WTC11 (cell line): ENCODE results near the gene PKNOX1. TPM values are rescaled to one million over a fixed set of nuclear protein-coding genes. Genes with fewer than 3 reads are reported as not detected.

Source experiments
- ATAC-seq: fragments of 200-7000 bp; cut with Tn5 transposase; 2 replicates; pipeline ENCODE4 v1.10.0; 2021; ENCODE audit warnings: mild to moderate bottlenecking, moderate library complexity
- CTCF ChIA-PET: fragments of 300-600 bp; sonication (Branson Sonifier 250); formaldehyde crosslinking; loops from one replicate; lab custom pipeline; 2021; ENCODE audit warnings: antibody characterized with exemption; lab: Charles Lee
- POLR2A ChIA-PET: fragments of 350-600 bp; sonication (Branson Sonifier 250); formaldehyde crosslinking; loops from one replicate; lab custom pipeline; 2021; ENCODE audit warnings: antibody characterized with exemption; lab: Charles Lee
- DNase-seq: peaks from one replicate; pipeline ENCODE4 v3.0.0; 2021; ENCODE audit warnings: low spot score
- H3K27ac Mint-ChIP-seq: 2 replicates; pipeline ENCODE4 v1.8.0; 2021; ENCODE audit warnings: mixed read lengths
- H3K27me3 Mint-ChIP-seq: 2 replicates; pipeline ENCODE4 v1.8.0; 2021; ENCODE audit warnings: low read depth, mild to moderate bottlenecking, moderate library complexity, mixed read lengths
- H3K36me3 Mint-ChIP-seq: 2 replicates; pipeline ENCODE4 v1.8.0; 2021; ENCODE audit warnings: mixed read lengths
- H3K4me1 Mint-ChIP-seq: 2 replicates; pipeline ENCODE4 v1.8.0; 2022; ENCODE audit warnings: mixed read lengths
- H3K4me3 Mint-ChIP-seq: 2 replicates; pipeline ENCODE4 v1.8.0; 2021; ENCODE audit warnings: mild to moderate bottlenecking, moderate library complexity, mixed read lengths
- H3K9me3 Mint-ChIP-seq: 2 replicates; pipeline ENCODE4 v1.8.0; 2021; ENCODE audit warnings: mixed read lengths
- AFF4 ChIP-seq: sonication (generic); formaldehyde crosslinking; IDR thresholded peaks from 2 replicates; pipeline ENCODE4 v1.8.1; 2023; ENCODE audit warnings: mild to moderate bottlenecking, missing genetic modification reagents, borderline replicate concordance
- ATF3 ChIP-seq: sonication (generic); formaldehyde crosslinking; conservative IDR thresholded peaks from 2 replicates; pipeline ENCODE4 v1.8.1; 2022; ENCODE audit warnings: mild to moderate bottlenecking, missing genetic modification reagents
- ATF6 ChIP-seq: sonication (generic); formaldehyde crosslinking; IDR thresholded peaks from 2 replicates; pipeline ENCODE4 v1.8.1; 2023; ENCODE audit warnings: mild to moderate bottlenecking, missing genetic modification reagents
- FOXP1 ChIP-seq: sonication (generic); formaldehyde crosslinking; IDR thresholded peaks from 2 replicates; pipeline ENCODE4 v1.8.0; 2022; ENCODE audit warnings: missing genetic modification reagents, mild to moderate bottlenecking, moderate library complexity, borderline replicate concordance
- HMGA2 ChIP-seq: fragments of 250-450 bp; sonication (Bioruptor Pico); IDR thresholded peaks from 2 replicates; pipeline ENCODE4 v1.4.0; 2021; ENCODE audit warnings: mild to moderate bottlenecking, moderate library complexity
- JAZF1 ChIP-seq: fragments of 250-450 bp; sonication (Bioruptor Pico); IDR thresholded peaks from 2 replicates; pipeline ENCODE4 v1.9.0; 2021; ENCODE audit warnings: moderate library complexity, mild to moderate bottlenecking, inconsistent platforms
- NFATC4 ChIP-seq: fragments of 250-450 bp; sonication (Bioruptor Pico); IDR thresholded peaks from 2 replicates; pipeline ENCODE4 v1.9.0; 2021; ENCODE audit warnings: mild to moderate bottlenecking
- NFYB ChIP-seq: sonication (generic); formaldehyde crosslinking; conservative IDR thresholded peaks from 2 replicates; pipeline ENCODE4 v1.8.0; 2022; ENCODE audit warnings: low read depth, missing genetic modification reagents
- PRRX2 ChIP-seq: fragments of 250-450 bp; sonication (Bioruptor Pico); IDR thresholded peaks from 2 replicates; pipeline ENCODE4 v1.8.0; 2021; ENCODE audit warnings: mild to moderate bottlenecking
- RORB ChIP-seq: fragments of 250-450 bp; sonication (Bioruptor Pico); IDR thresholded peaks from 2 replicates; pipeline ENCODE4 v1.9.0; 2021; ENCODE audit warnings: mild to moderate bottlenecking
- SOX15 ChIP-seq: fragments of 250-450 bp; sonication (Bioruptor Pico); IDR thresholded peaks from 2 replicates; pipeline ENCODE4 v1.9.0; 2021; ENCODE audit warnings: mild to moderate bottlenecking
- SP1 ChIP-seq: sonication (generic); formaldehyde crosslinking; conservative IDR thresholded peaks from 2 replicates; pipeline ENCODE4 v1.8.1; 2022; ENCODE audit warnings: missing genetic modification reagents
- STAT6 ChIP-seq: sonication (generic); formaldehyde crosslinking; conservative IDR thresholded peaks from 2 replicates; pipeline ENCODE4 v1.8.1; 2023; ENCODE audit warnings: mild to moderate bottlenecking, low read depth, missing genetic modification reagents, moderate library complexity
- ZNF219 ChIP-seq: sonication (generic); formaldehyde crosslinking; IDR thresholded peaks from 2 replicates; pipeline ENCODE4 v1.8.0; 2023; ENCODE audit warnings: missing genetic modification reagents, mild to moderate bottlenecking, borderline replicate concordance
- ZNF671 ChIP-seq: fragments of 250-450 bp; sonication (Bioruptor Pico); IDR thresholded peaks from 2 replicates; pipeline ENCODE4 v1.8.0; 2021; ENCODE audit warnings: mild to moderate bottlenecking
- ZSCAN18 ChIP-seq: fragments of 250-450 bp; sonication (Bioruptor Pico); IDR thresholded peaks from 2 replicates; pipeline ENCODE4 v2.1.2; 2022; ENCODE audit warnings: mild to moderate bottlenecking, moderate library complexity
- total RNA-seq: library from RNA; stranded (reverse); gene quantifications from 3 replicates; pipeline ENCODE4 v1.2.3, GENCODE V29; 2021
- TF ChIP-seq, protein P1 (sequence below): sonication (generic); formaldehyde crosslinking; IDR thresholded peaks from 2 replicates; pipeline ENCODE4 v1.8.1; 2022; ENCODE audit warnings: low read depth, mild to moderate bottlenecking, moderate library complexity, missing genetic modification reagents, borderline replicate concordance
- TF ChIP-seq, protein P2 (sequence below): sonication (generic); formaldehyde crosslinking; IDR thresholded peaks from 2 replicates; pipeline ENCODE4 v1.8.1; 2023; ENCODE audit warnings: mild to moderate bottlenecking, missing genetic modification reagents, moderate library complexity

PKNOX1 gene
- total RNA-seq, 1 experiment from 2014 or later: 23.0 TPM

DNA sequence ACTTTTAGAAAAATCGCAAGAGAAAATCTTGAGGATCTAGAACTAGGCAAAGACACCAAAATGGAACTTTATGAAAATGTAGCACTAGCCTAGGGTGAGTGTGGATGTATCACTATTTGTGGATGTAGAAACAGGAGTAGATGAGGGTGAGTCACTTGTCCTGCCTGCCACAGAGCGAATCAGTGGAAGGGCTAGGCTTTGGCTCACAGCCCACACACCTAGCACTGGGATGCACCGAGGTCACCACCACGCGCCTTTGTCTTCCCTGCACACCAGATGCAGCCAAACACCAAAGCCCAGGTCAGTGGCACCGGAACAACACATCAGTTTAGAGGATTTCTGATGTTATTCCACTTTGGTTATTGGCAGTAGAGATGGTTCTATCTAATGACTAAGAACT is 38.2 kb downstream of the PKNOX1 start:
- peaks cover 76% of the 10 kb centered on the region for H3K36me3 Mint-ChIP-seq

DNA sequence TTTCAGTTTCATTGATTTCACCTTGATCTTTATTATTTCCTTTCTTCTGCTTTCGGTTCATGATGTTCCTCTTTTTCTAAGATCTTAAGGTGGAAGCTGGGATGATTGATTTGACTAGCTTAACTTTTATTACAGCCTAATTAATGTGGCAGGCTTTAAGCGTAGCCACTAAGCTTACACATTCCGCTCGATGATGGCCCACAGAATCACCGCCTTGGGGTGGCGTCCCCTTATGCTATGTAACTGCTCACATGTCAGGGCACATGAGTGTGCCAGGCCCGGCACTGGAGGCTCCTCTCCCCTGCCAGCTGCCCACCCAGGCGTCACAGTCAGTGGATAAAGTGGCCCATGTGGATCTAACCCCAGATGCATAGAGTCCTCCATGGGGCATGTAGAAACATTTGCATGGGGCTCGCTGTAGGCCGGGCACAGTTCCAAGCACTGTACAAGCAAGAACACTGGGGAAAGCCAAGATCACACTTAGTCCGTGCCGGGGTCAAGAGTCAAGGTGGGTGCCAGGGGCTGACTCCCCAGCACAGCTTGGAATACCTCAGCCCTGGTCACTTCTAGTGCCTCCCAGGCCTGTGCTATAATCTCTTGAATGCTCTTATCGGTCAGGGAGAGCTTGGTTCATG is 41.7 kb downstream of the PKNOX1 start:
- no peak overlapping the region for H3K4me3 Mint-ChIP-seq
- H3K27me3 Mint-ChIP-seq: no peaks in the 10 kb centered on the region
- no peaks in the 10 kb centered on the region for H3K9me3 Mint-ChIP-seq
- peaks cover 68% of the 10 kb centered on the region for H3K36me3 Mint-ChIP-seq
- DNase-seq (no peak), ATAC-seq (no peak)
- TF ChIP-seq ZSCAN18 (CRISPR knock-in tag) (no peak), ZNF219 (CRISPR knock-in tag) (no peak), SOX15 (CRISPR knock-in tag) (no peak), ZNF671 (CRISPR knock-in tag) (no peak), RORB (CRISPR knock-in tag) (no peak), FOXP1 (CRISPR knock-in tag) (no peak), HMGA2 (no peak), PRRX2 (CRISPR knock-in tag) (no peak), ATF3 (CRISPR knock-in tag) (no peak), SP1 (CRISPR knock-in tag) (no peak), STAT6 (no peak)
- TF ChIP-seq, protein P1, sequence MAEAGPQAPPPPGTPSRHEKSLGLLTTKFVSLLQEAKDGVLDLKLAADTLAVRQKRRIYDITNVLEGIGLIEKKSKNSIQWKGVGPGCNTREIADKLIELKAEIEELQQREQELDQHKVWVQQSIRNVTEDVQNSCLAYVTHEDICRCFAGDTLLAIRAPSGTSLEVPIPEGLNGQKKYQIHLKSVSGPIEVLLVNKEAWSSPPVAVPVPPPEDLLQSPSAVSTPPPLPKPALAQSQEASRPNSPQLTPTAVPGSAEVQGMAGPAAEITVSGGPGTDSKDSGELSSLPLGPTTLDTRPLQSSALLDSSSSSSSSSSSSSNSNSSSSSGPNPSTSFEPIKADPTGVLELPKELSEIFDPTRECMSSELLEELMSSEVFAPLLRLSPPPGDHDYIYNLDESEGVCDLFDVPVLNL (CRISPR knock-in tag): no peak
- TF ChIP-seq, protein P2, sequence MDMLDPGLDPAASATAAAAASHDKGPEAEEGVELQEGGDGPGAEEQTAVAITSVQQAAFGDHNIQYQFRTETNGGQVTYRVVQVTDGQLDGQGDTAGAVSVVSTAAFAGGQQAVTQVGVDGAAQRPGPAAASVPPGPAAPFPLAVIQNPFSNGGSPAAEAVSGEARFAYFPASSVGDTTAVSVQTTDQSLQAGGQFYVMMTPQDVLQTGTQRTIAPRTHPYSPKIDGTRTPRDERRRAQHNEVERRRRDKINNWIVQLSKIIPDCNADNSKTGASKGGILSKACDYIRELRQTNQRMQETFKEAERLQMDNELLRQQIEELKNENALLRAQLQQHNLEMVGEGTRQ (CRISPR knock-in tag): no peak
- ChIA-PET POLR2A (no interaction called here), CTCF (no interaction called here)
- no peak overlapping the region for H3K27ac Mint-ChIP-seq
- no peaks in the 10 kb centered on the region for H3K4me1 Mint-ChIP-seq

More for the DNA sequence above, 38.2 kb downstream of the PKNOX1 start:
- no peak for DNase-seq
- TF ChIP-seq AFF4 (CRISPR knock-in tag): no peak
- TF ChIP-seq NFYB (CRISPR knock-in tag): no peak
- TF ChIP-seq ATF6 (CRISPR knock-in tag): no peak
- no peak for TF ChIP-seq JAZF1 (CRISPR knock-in tag)
- TF ChIP-seq NFATC4 (CRISPR knock-in tag): no peak
- Mint-ChIP-seq H3K27me3 (no peaks in the 10 kb centered on the region), H3K4me3 (no peak overlapping the region), H3K4me1 (no peaks in the 10 kb centered on the region), H3K9me3 (0 out of 2 replicates have a peak, but pooled peaks cover 4% of the 10 kb centered on the region), H3K27ac (no peak overlapping the region)
- no peak for ATAC-seq
- ChIA-PET POLR2A (no interaction called here), CTCF (no interaction called here)
